Fibroblast of the aortic adventitia (primary cell): ENCODE data around the gene ZMYND10. TPM values are rescaled to one million over a fixed set of nuclear protein-coding genes. Genes with fewer than 3 reads are reported as not detected.
A peak's percentile ranks its signal among the peaks of the same experiment; 100 is the strongest.

Experiments
- DNase-seq: peaks from one replicate; pipeline ENCODE4 v3.0.0-alpha.2; 2010; ENCODE audit warnings: low read depth
- H3K4me3 ChIP-seq: 2 replicates; pipeline ENCODE4 v1.5.1; 2011; ENCODE audit warnings: low read depth, mild to moderate bottlenecking, control low read depth, low read length, moderate library complexity
- total RNA-seq: library from RNA; depleted of rRNA; stranded (reverse); fragments of >200 nt; gene quantifications from 2 replicates; pipeline ENCODE4 v1.2.3, GENCODE V29; 2012; ENCODE audit warnings: low replicate concordance
- TF ChIP-seq, protein P1 (sequence below): IDR thresholded peaks from 2 replicates; pipeline ENCODE4 v1.5.1; 2011; ENCODE audit warnings: mild to moderate bottlenecking, low read length, control low read depth, inconsistent platforms; ENCODE audit not compliant: insufficient read depth

The ZMYND10 gene
- total RNA-seq, 1 donor: 0.81 TPM

DNA sequence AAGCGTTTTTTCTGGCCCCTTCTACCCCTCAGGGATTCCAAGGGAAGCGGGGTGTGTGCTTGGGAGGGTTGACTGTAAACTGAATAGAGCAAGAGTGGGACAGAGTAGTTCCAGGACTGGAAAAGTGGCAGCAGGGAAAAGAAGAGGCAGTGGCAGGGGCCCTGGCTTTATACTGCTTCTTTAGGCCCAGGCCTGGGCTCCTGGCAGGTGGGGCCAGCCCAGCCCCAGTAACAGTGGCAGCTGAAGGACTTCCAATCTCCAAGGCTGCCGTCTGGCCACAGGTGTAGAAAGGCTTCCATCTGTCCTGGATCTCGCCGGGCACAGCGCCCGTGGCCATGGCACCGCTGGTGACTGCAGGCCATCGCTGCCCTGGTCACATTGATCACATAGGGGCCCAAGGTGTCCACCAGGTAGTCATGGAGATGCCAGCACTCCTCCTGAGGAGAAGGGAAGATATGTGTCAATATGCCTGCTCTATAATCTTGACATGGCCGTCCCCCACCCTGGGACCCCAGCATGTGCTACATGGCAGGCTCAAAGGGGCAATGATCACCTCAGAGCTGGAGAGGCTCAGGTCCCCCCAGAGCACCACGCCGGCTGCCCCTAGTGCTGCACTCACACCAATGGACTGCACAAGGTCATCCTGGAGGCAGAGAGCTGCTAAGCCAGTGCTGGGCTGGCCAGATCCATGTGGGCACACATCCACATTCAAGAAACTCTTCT is 52.3 kb downstream of the ZMYND10 start:
- DNase-seq: no peak
- TF ChIP-seq, protein P1, sequence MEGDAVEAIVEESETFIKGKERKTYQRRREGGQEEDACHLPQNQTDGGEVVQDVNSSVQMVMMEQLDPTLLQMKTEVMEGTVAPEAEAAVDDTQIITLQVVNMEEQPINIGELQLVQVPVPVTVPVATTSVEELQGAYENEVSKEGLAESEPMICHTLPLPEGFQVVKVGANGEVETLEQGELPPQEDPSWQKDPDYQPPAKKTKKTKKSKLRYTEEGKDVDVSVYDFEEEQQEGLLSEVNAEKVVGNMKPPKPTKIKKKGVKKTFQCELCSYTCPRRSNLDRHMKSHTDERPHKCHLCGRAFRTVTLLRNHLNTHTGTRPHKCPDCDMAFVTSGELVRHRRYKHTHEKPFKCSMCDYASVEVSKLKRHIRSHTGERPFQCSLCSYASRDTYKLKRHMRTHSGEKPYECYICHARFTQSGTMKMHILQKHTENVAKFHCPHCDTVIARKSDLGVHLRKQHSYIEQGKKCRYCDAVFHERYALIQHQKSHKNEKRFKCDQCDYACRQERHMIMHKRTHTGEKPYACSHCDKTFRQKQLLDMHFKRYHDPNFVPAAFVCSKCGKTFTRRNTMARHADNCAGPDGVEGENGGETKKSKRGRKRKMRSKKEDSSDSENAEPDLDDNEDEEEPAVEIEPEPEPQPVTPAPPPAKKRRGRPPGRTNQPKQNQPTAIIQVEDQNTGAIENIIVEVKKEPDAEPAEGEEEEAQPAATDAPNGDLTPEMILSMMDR: no peak
- H3K4me3 ChIP-seq: peak overlapping the region; percentile 56

DNA sequence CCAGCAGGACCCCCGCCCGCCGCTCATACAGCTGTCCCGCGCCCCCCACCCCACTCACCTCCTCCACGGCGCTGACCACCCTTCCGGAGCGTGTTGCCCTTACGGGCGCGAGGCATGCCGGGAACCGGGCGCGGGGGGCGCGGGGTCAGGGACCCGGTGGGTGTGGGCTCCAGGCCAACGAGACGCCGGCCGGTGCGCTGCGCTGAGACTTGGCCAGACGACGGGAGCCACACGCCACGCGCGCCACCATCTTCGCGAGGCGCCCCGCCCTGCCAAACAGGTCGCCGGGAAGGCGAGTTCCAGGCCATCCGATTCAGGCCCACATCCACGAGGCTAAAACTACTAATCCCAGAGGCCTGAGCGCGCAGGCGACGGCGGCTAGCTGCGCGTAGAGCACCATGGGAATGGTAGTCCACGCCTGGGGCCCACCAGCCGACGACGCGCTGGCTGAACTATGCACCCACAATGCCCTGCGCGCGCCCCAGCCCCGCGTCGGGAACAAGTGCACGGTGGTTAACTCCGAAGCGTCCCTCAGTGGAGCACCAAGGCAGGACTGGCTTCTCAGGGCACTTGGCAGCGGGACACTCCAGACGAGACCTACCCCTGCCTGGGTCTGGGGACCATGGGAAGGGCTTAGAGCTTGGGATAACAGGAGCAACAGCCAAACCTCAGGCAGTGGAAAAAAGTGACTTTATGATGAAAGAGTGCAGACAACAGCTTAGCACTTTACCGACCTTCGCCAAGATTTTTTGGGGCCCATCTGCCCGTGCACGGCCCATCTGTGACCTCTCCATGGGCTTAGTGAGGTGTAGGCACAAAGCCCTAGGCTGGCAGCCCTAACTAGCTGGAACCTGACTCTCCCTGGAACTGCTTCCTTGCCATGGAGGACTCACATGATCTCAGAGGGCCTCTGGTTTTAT is 53.1 kb downstream of the ZMYND10 start, which contains the start of gene IFRD2:
IFRD2 (minus strand) TSS at position 271 of the 920 bp plus-strand sequence; CDS start at position 116, 155 bp downstream.
- TF ChIP-seq, protein P1: no peak
- H3K4me3 ChIP-seq: peak within 1 kb of the TSS; percentile 91
- DNase-seq: peak; percentile 96

Other genes with a start within 250 kb of the ZMYND10 start
- 0.74 and 3.5 TPM in 2 replicates for gene SEMA3F, start 190.4 kb downstream of the ZMYND10 start, total RNA-seq
- gene GNAT1, start 154.1 kb downstream of the ZMYND10 start, total RNA-seq: not detected in 2 replicates
- 0.27 TPM in 1 of 2 replicates, not detected in the other for gene SLC38A3, start 140.5 kb downstream of the ZMYND10 start, total RNA-seq
- gene GNAI2, start 109.5 kb downstream of the ZMYND10 start, total RNA-seq: 195 and 203 TPM in 2 replicates
- gene SEMA3B, start 76.6 kb downstream of the ZMYND10 start, total RNA-seq: 9.7 and 110 TPM in 2 replicates
- not detected in 2 replicates for gene LSMEM2, start 66.6 kb downstream of the ZMYND10 start, total RNA-seq
- gene IFRD2, start 53.3 kb downstream of the ZMYND10 start, total RNA-seq: 45.3 and 72.7 TPM in 2 replicates
- 1.2 and 3.1 TPM in 2 replicates for gene HYAL3, start 46.3 kb downstream of the ZMYND10 start, total RNA-seq
- gene NAA80, start 46.3 kb downstream of the ZMYND10 start, total RNA-seq: 3.8 and 8.4 TPM in 2 replicates
- 0.90 TPM in 1 of 2 replicates, not detected in the other for gene HYAL1, start 42.2 kb downstream of the ZMYND10 start, total RNA-seq
- 7.8 and 27.0 TPM in 2 replicates for gene HYAL2, start 23.0 kb downstream of the ZMYND10 start, total RNA-seq
- 11.9 and 15.5 TPM in 2 replicates for gene TUSC2, start 17.5 kb downstream of the ZMYND10 start, total RNA-seq
- gene RASSF1, start 4.9 kb downstream of the ZMYND10 start, total RNA-seq: 20.4 and 45.7 TPM in 2 replicates
- 9.4 and 19.7 TPM in 2 replicates for gene NPRL2, start 5.0 kb upstream of the ZMYND10 start, total RNA-seq
- gene CYB561D2, start 5.1 kb upstream of the ZMYND10 start, total RNA-seq: 12.2 and 15.8 TPM in 2 replicates
- gene TMEM115, start 13.8 kb upstream of the ZMYND10 start, total RNA-seq: 47.9 and 48.9 TPM in 2 replicates
- gene CACNA2D2, start 157.9 kb upstream of the ZMYND10 start, total RNA-seq: not detected in 2 replicates
- gene C3orf18, start 222.0 kb upstream of the ZMYND10 start, total RNA-seq: 13.3 and 16.4 TPM in 2 replicates
- 5.0 and 14.4 TPM in 2 replicates for gene HEMK1, start 223.8 kb upstream of the ZMYND10 start, total RNA-seq